IMR-90 (cell line): ENCODE results near the gene INPP5A. TPM values are rescaled to one million over a fixed set of nuclear protein-coding genes. Genes with fewer than 3 reads are reported as not detected.

Experiments
- ATAC-seq: fragments of 200-7000 bp; cut with Tn5 transposase; 2 replicates; pipeline ENCODE4 v1.9.1; 2020; ENCODE audit warnings: low read depth, mild to moderate bottlenecking, moderate library complexity
- BruUV-seq: library from RNA; stranded (reverse); fragments of 400-500 nt; replicated peaks from 2 replicates; lab custom pipeline; 2021; lab: Mats Ljungman, UMichigan
- CTCF ChIA-PET: fragments of 300-600 bp; formaldehyde crosslinking; extraction: SDS; loops from one replicate; lab custom pipeline; 2021; ENCODE audit warnings: antibody characterized with exemption; lab: Yijun Ruan, JAX
- POLR2A ChIA-PET: fragments of 300-600 bp; sonication (Branson Sonifier 250); formaldehyde crosslinking; loops from one replicate; lab custom pipeline; 2022; ENCODE audit warnings: antibody characterized with exemption; ENCODE audit not compliant: unreplicated experiment; lab: Charles Lee
- DNase-seq: peaks from one replicate; pipeline ENCODE4 v3.0.0; 2013
- H2AFZ ChIP-seq: replicated peaks from 2 replicates; pipeline ENCODE3; 2013; ENCODE audit warnings: low read length, mild to moderate bottlenecking; ENCODE audit not compliant: poor library complexity
- H2AK5ac ChIP-seq: 2 replicates; pipeline ENCODE4 v1.6.1; 2013; ENCODE audit warnings: low read depth, low read length, inconsistent platforms
- H2AK9ac ChIP-seq: replicated peaks from 2 replicates; pipeline ENCODE3; 2013; ENCODE audit warnings: mild to moderate bottlenecking, low read depth, low read length, moderate library complexity; ENCODE audit not compliant: poor library complexity
- H2BK120ac ChIP-seq: 2 replicates; pipeline ENCODE4 v1.6.1; 2013; ENCODE audit warnings: low read depth, low read length, inconsistent platforms
- H2BK15ac ChIP-seq: 3 replicates; pipeline ENCODE4 v1.6.1; 2013; ENCODE audit warnings: low read depth, low read length, inconsistent platforms
- H2BK20ac ChIP-seq: 2 replicates; pipeline ENCODE4 v1.6.1; 2013; ENCODE audit warnings: low read depth, mild to moderate bottlenecking, inconsistent platforms, low read length, moderate library complexity
- H2BK5ac ChIP-seq: 2 replicates; pipeline ENCODE4 v1.6.1; 2013; ENCODE audit warnings: mild to moderate bottlenecking, low read depth, low read length, inconsistent platforms; ENCODE audit not compliant: poor library complexity, severe bottlenecking
- H3K14ac ChIP-seq: replicated peaks from 2 replicates; pipeline ENCODE4 v1.6.1; 2013; ENCODE audit warnings: low read depth, low read length, inconsistent platforms
- H3K18ac ChIP-seq: 2 replicates; pipeline ENCODE4 v1.6.1; 2013; ENCODE audit warnings: low read depth, low read length, control low read depth
- H3K23ac ChIP-seq: 2 replicates; pipeline ENCODE4 v1.6.1; 2013; ENCODE audit warnings: low read depth, low read length, inconsistent platforms
- H3K27ac ChIP-seq: 2 replicates; pipeline ENCODE4 v1.5.1; 2013; ENCODE audit warnings: mild to moderate bottlenecking, control low read depth, low read length; ENCODE audit not compliant: insufficient read depth
- H3K27me3 ChIP-seq: 2 replicates; pipeline ENCODE4 v1.6.1; 2013; ENCODE audit warnings: low read length; ENCODE audit not compliant: control insufficient read depth, insufficient read depth
- H3K36me3 ChIP-seq: 2 replicates; pipeline ENCODE4 v1.6.1; 2013; ENCODE audit warnings: low read length, mixed read lengths; ENCODE audit not compliant: control insufficient read depth, insufficient read depth
- H3K4ac ChIP-seq: 2 replicates; pipeline ENCODE4 v1.6.1; 2013; ENCODE audit warnings: low read depth, low read length, inconsistent platforms
- H3K4me1 ChIP-seq: 2 replicates; pipeline ENCODE4 v1.6.1; 2013; ENCODE audit warnings: low read length, mixed read lengths; ENCODE audit not compliant: control insufficient read depth, insufficient read depth
- H3K4me2 ChIP-seq: 2 replicates; pipeline ENCODE4 v1.6.1; 2013; ENCODE audit warnings: low read depth, mild to moderate bottlenecking, control low read depth, low read length, moderate library complexity
- H3K4me3 ChIP-seq: 2 replicates; pipeline ENCODE4 v1.5.1; 2013; ENCODE audit warnings: low read depth, mild to moderate bottlenecking, control low read depth, low read length, moderate library complexity; ENCODE audit not compliant: insufficient read depth
- H3K56ac ChIP-seq: 2 replicates; pipeline ENCODE4 v1.6.1; 2013; ENCODE audit warnings: low read length, inconsistent platforms; ENCODE audit not compliant: insufficient read depth; ENCODE audit errors: extremely low read depth
- H3K79me1 ChIP-seq, 2 experiments: 2 replicates each; pipeline ENCODE4 v1.6.1; 2013; ENCODE audit warnings: low read length in 2 of 2, inconsistent platforms in 1 of 2, low read depth in 1 of 2
- H3K9ac ChIP-seq: 2 replicates; pipeline ENCODE4 v1.6.1; 2013; ENCODE audit warnings: low read depth, low read length, control low read depth
- H3K9me1 ChIP-seq: 2 replicates; pipeline ENCODE4 v1.6.1; 2013; ENCODE audit warnings: low read length, inconsistent platforms; ENCODE audit not compliant: insufficient read depth
- H3K9me3 ChIP-seq: 2 replicates; pipeline ENCODE4 v1.6.1; 2013; ENCODE audit warnings: low read length; ENCODE audit not compliant: control insufficient read depth, insufficient read depth
- H4K20me1 ChIP-seq: 2 replicates; pipeline ENCODE4 v1.6.1; 2013; ENCODE audit warnings: low read length, inconsistent platforms; ENCODE audit not compliant: insufficient read depth
- H4K5ac ChIP-seq: 2 replicates; pipeline ENCODE4 v1.6.1; 2013; ENCODE audit warnings: mild to moderate bottlenecking, low read depth, low read length, control low read depth
- H4K8ac ChIP-seq, 2 experiments: 2 replicates each; pipeline ENCODE4 v1.6.1; 2013; ENCODE audit warnings: low read depth in 2 of 2, low read length in 2 of 2, control low read depth in 1 of 2, inconsistent platforms in 1 of 2
- H4K91ac ChIP-seq: 2 replicates; pipeline ENCODE4 v1.6.1; 2013; ENCODE audit warnings: low read depth, low read length, inconsistent platforms; ENCODE audit not compliant: insufficient read depth
- CEBPB ChIP-seq: IDR thresholded peaks from 2 replicates; pipeline ENCODE4 v1.6.1; 2012; ENCODE audit warnings: low read depth, low read length, improper control_type of control experiment
- CHD1 ChIP-seq: IDR thresholded peaks from 2 replicates; pipeline ENCODE4 v1.6.1; 2012; ENCODE audit warnings: low read depth, low read length, improper control_type of control experiment
- FOS ChIP-seq: fragments of 150-350 bp; IDR thresholded peaks from 2 replicates; pipeline ENCODE4 v1.6.1; 2016; ENCODE audit warnings: low read depth, low read length
- MAFK ChIP-seq: IDR thresholded peaks from 2 replicates; pipeline ENCODE4 v1.6.1; 2012; ENCODE audit warnings: low read depth, low read length, improper control_type of control experiment
- MAZ ChIP-seq: IDR thresholded peaks from 2 replicates; pipeline ENCODE4 v1.6.1; 2012; ENCODE audit warnings: low read depth, mild to moderate bottlenecking, low read length, improper control_type of control experiment, moderate library complexity, borderline replicate concordance
- MXI1 ChIP-seq: IDR thresholded peaks from 2 replicates; pipeline ENCODE4 v1.6.1; 2012; ENCODE audit warnings: low read depth, mild to moderate bottlenecking, low read length, moderate library complexity, borderline replicate concordance
- NFE2L2 ChIP-seq: fragments of 150-350 bp; IDR thresholded peaks from 2 replicates; pipeline ENCODE4 v1.6.1; 2016; ENCODE audit warnings: low read depth, mild to moderate bottlenecking, low read length
- RAD21 ChIP-seq: IDR thresholded peaks from 2 replicates; pipeline ENCODE4 v1.6.1; 2012; ENCODE audit warnings: low read length, improper control_type of control experiment
- RCOR1 ChIP-seq: IDR thresholded peaks from 2 replicates; pipeline ENCODE4 v1.6.1; 2012; ENCODE audit warnings: mild to moderate bottlenecking, low read length, improper control_type of control experiment; ENCODE audit not compliant: insufficient replicate concordance
- RFX5 ChIP-seq: IDR thresholded peaks from 2 replicates; pipeline ENCODE4 v1.8.0; 2012; ENCODE audit warnings: low read depth, mild to moderate bottlenecking, low read length, moderate library complexity
- SMC3 ChIP-seq: fragments of 150-350 bp; IDR thresholded peaks from 2 replicates; pipeline ENCODE4 v1.6.1; 2016; ENCODE audit warnings: low read depth, mild to moderate bottlenecking, antibody characterized with exemption, low read length, moderate library complexity
- WGBS, 2 experiments: methylation state at CpG; one replicate each; pipeline versions ENCODE4 v1.1.5 to v1.1.7; 2013; ENCODE audit warnings: missing lambda C conversion rate in 2 of 2; ENCODE audit not compliant: insufficient read length in 1 of 2; ENCODE audit errors: extremely low coverage in 2 of 2; 5-methylcytosine and 5-hydroxymethylcytosine counted together
- dilution Hi-C: fragments of 300-500 bp; cut with HindIII; formaldehyde crosslinking; loops from one replicate; pipeline ENCODE4 v1.14.3; 2018; ENCODE audit warnings: low sequenced_read_pairs; ENCODE audit not compliant: unreplicated experiment
- in situ Hi-C: fragments of 300-500 bp; cut with MboI; formaldehyde crosslinking; loops from 3 replicates; pipeline ENCODE4 v1.14.3; 2019; ENCODE audit warnings: low sequenced_read_pairs, inconsistent platforms, mixed read lengths
- intact Hi-C: fragments of 100-400 bp; cut with micrococcal nuclease; formaldehyde crosslinking; loops from 2 replicates; pipeline ENCODE4 v1.10.0; 2022
- polyA plus RNA-seq, 3 experiments: library from polyadenylated mRNA; depleted of rRNA; stranded (reverse); fragments of >200 nt; gene quantifications; 2 replicates each; pipeline ENCODE4 v1.2.3, GENCODE V29; 2012; ENCODE audit warnings: low replicate concordance in 1 of 3
- total RNA-seq: library from RNA; depleted of rRNA; stranded (reverse); fragments of >200 nt; gene quantifications from 2 replicates; pipeline ENCODE4 v1.2.3, GENCODE V29; 2012
- TF ChIP-seq, protein P1 (sequence below): conservative IDR thresholded peaks from 2 replicates; pipeline ENCODE4 v1.5.1; 2012; ENCODE audit warnings: mild to moderate bottlenecking, low read depth, low read length, improper control_type of control experiment
- TF ChIP-seq, protein P2 (sequence below): fragments of 150-350 bp; IDR thresholded peaks from 2 replicates; pipeline ENCODE4 v1.6.1; 2016; ENCODE audit warnings: low read depth, mild to moderate bottlenecking, low read length, moderate library complexity, borderline replicate concordance
- TF ChIP-seq, protein P3 (sequence below): fragments of 150-350 bp; IDR thresholded peaks from 2 replicates; pipeline ENCODE4 v1.6.1; 2017; ENCODE audit warnings: mild to moderate bottlenecking, antibody characterized with exemption, low read length, low read depth

INPP5A gene
- total and polyA plus RNA-seq, 2 of the 4 experiments (the other 2 are of a cell fraction): 21.4 to 36.7 TPM

DNA sequence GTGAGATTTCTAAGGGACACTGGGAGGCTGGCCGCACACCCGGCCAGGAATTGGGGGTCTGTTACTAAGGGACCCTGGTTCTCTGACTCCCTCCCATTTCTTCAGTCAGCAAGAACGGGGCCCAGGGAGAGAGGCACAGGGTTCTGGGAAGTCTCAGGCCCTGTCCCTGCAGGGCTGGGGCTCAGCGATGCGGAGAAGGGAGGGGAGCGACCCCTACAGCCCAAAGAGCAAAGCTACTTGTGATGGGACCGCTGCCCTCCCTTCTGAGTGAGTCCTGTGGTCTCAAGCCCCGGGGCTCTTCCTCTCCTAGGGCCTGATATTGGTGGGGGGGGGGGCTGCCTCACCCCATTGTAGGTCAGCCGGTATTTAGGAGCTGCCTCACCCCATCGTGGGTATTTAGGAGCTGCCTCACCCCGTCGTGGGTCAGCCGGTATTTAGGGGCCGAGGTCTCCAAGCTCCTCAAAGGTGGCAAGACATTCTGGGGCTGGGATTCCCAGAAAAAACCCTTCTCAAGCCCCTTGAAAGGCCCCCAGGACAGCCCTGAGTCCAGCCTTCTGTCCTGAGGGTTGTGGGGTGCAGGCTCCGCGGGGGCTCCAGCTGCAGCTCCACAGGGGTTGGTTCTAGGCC lies 265.2 kb downstream of the INPP5A start:
- BruUV-seq: no TSS peak
- no peak overlapping the region for H3K56ac ChIP-seq
- H2AK5ac ChIP-seq: no peak overlapping the region
- ChIA-PET POLR2A (no interaction called here), CTCF (no interaction called here)
- H2BK120ac ChIP-seq: no peak overlapping the region
- H3K9me1 ChIP-seq: no peaks in the 10 kb centered on the region
- no CpG with 5 or more reads among the region's 16 CpGs for WGBS, 2 experiments
- no peak overlapping the region for H3K4me2 ChIP-seq
- no peaks in the 10 kb centered on the region for H4K20me1 ChIP-seq
- no peaks in the 10 kb centered on the region for H3K36me3 ChIP-seq
- no peak overlapping the region for H4K91ac ChIP-seq
- no peak overlapping the region for H3K14ac ChIP-seq
- TF ChIP-seq MAFK: no peak
- no peak for TF ChIP-seq RAD21
- no peak for TF ChIP-seq MAZ
- TF ChIP-seq, protein P1, sequence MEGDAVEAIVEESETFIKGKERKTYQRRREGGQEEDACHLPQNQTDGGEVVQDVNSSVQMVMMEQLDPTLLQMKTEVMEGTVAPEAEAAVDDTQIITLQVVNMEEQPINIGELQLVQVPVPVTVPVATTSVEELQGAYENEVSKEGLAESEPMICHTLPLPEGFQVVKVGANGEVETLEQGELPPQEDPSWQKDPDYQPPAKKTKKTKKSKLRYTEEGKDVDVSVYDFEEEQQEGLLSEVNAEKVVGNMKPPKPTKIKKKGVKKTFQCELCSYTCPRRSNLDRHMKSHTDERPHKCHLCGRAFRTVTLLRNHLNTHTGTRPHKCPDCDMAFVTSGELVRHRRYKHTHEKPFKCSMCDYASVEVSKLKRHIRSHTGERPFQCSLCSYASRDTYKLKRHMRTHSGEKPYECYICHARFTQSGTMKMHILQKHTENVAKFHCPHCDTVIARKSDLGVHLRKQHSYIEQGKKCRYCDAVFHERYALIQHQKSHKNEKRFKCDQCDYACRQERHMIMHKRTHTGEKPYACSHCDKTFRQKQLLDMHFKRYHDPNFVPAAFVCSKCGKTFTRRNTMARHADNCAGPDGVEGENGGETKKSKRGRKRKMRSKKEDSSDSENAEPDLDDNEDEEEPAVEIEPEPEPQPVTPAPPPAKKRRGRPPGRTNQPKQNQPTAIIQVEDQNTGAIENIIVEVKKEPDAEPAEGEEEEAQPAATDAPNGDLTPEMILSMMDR: no peak
- TF ChIP-seq CEBPB: no peak
- TF ChIP-seq MXI1: no peak
- TF ChIP-seq SMC3: no peak
- TF ChIP-seq FOS: no peak
- TF ChIP-seq CHD1: no peak
- TF ChIP-seq, protein P2, sequence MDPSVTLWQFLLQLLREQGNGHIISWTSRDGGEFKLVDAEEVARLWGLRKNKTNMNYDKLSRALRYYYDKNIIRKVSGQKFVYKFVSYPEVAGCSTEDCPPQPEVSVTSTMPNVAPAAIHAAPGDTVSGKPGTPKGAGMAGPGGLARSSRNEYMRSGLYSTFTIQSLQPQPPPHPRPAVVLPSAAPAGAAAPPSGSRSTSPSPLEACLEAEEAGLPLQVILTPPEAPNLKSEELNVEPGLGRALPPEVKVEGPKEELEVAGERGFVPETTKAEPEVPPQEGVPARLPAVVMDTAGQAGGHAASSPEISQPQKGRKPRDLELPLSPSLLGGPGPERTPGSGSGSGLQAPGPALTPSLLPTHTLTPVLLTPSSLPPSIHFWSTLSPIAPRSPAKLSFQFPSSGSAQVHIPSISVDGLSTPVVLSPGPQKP: no peak
- TF ChIP-seq RFX5: no peak
- no peak for TF ChIP-seq RCOR1
- TF ChIP-seq NFE2L2: no peak
- TF ChIP-seq, protein P3, sequence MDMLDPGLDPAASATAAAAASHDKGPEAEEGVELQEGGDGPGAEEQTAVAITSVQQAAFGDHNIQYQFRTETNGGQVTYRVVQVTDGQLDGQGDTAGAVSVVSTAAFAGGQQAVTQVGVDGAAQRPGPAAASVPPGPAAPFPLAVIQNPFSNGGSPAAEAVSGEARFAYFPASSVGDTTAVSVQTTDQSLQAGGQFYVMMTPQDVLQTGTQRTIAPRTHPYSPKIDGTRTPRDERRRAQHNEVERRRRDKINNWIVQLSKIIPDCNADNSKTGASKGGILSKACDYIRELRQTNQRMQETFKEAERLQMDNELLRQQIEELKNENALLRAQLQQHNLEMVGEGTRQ: no peak
- H3K27me3 ChIP-seq: peaks cover 15% of the 10 kb centered on the region; the same call in 1 of the 2 replicates
- H4K5ac ChIP-seq: no peak overlapping the region
- no peak overlapping the region for H2BK5ac ChIP-seq
- no peak for ATAC-seq
- no peak overlapping the region for H3K23ac ChIP-seq
- DNase-seq: no peak
- dilution Hi-C loops (no loop called here), intact Hi-C loops (no loop called here), in situ Hi-C loops (no loop called here)
- no peak overlapping the region for H3K27ac ChIP-seq
- H3K4ac ChIP-seq: no peak overlapping the region
- H3K18ac ChIP-seq: no peak overlapping the region
- H2AFZ ChIP-seq: no peak overlapping the region
- H4K8ac ChIP-seq: no peak overlapping the region
- H3K4me1 ChIP-seq: no peaks in the 10 kb centered on the region
- H2AK9ac ChIP-seq: no peak overlapping the region
- H3K9me3 ChIP-seq: peaks cover 5% of the 10 kb centered on the region
- no peak overlapping the region for H3K4me3 ChIP-seq
- H3K79me1 ChIP-seq: no peaks in the 10 kb centered on the region
- H3K9ac ChIP-seq: no peak overlapping the region
- no peak overlapping the region for H2BK20ac ChIP-seq
- H2BK15ac ChIP-seq: no peak overlapping the region
